Esophagus squamous epithelium (tissue), 5 donors: Measurements from ENCODE around the gene GATA2. TPM values are rescaled to one million over a fixed set of nuclear protein-coding genes. Genes with fewer than 3 reads are reported as not detected.

Experiments
- DNase-seq: peaks from one replicate; lab custom pipeline; 2025; lab: John Stamatoyannopoulos, UW
- H3K27ac ChIP-seq, 4 donors: fragments of 200-600 bp; sonication (generic); one replicate each; pipeline ENCODE4 v1.5.1; 2016 to 2019; ENCODE audit warnings: mild to moderate bottlenecking in 1 of 4
- H3K27me3 ChIP-seq, 4 donors: fragments of 200-600 bp; sonication (generic); 1 replicate in 3 of 4; 2 replicates in 1 of 4; pipeline versions ENCODE4 v1.5.1 to v1.6.0; 2017 to 2021; ENCODE audit warnings: antibody characterized with exemption in 1 of 4
- H3K36me3 ChIP-seq, 3 donors: fragments of 200-600 bp; sonication (generic); one replicate each; pipeline ENCODE4 v1.5.1; 2016 to 2019
- H3K4me1 ChIP-seq, 3 donors: fragments of 200-600 bp; sonication (generic); one replicate each; pipeline ENCODE4 v1.5.1; 2017 to 2019
- H3K4me3 ChIP-seq, 4 donors: fragments of 200-600 bp; sonication (generic); 1 replicate in 3 of 4; 2 replicates in 1 of 4; pipeline ENCODE4 v1.5.1; 2016 to 2019; ENCODE audit warnings: mild to moderate bottlenecking in 2 of 4, moderate library complexity in 1 of 4
- H3K9me3 ChIP-seq, 3 donors: fragments of 200-600 bp; sonication (generic); one replicate each; pipeline ENCODE4 v1.5.1; 2016 to 2019
- CTCF ChIP-seq, 6 experiments: fragments of 450-650 bp in 4 of 6; fragments of 200-600 bp in 2 of 6; sonication (generic) in 2 of 6; IDR thresholded peaks; one replicate each; pipeline ENCODE4 v1.5.1; 2016 to 2019; ENCODE audit warnings: antibody characterized with exemption in 6 of 6, mild to moderate bottlenecking in 4 of 6, moderate library complexity in 4 of 6
- POLR2A ChIP-seq, 4 donors: fragments of 450-650 bp; IDR thresholded peaks; one replicate each; pipeline ENCODE4 v1.6.1; 2017; ENCODE audit warnings: antibody characterized with exemption in 4 of 4, mild to moderate bottlenecking in 4 of 4, moderate library complexity in 3 of 4
- WGBS, 2 donors: methylation state at CpG; one replicate each; pipeline ENCODE4 v1.1.5; 2018; 5-methylcytosine and 5-hydroxymethylcytosine counted together
- intact Hi-C: fragments of 100-400 bp; cut with DNase I; formaldehyde crosslinking; loops from one replicate; pipeline ENCODE4 v1.15.0; 2022
- total RNA-seq, 4 donors: library from RNA; depleted of rRNA; stranded (reverse); fragments of >200 nt; gene quantifications; one replicate each; pipeline ENCODE4 v1.1.0, GENCODE V29; 2016
- donor health status: DM: yes; HTN: yes; CAD: no.

The GATA2 gene
- total RNA-seq, 4 donors from 2014 or later: 1.6 to 12.8 (median 1.9) TPM

DNA sequence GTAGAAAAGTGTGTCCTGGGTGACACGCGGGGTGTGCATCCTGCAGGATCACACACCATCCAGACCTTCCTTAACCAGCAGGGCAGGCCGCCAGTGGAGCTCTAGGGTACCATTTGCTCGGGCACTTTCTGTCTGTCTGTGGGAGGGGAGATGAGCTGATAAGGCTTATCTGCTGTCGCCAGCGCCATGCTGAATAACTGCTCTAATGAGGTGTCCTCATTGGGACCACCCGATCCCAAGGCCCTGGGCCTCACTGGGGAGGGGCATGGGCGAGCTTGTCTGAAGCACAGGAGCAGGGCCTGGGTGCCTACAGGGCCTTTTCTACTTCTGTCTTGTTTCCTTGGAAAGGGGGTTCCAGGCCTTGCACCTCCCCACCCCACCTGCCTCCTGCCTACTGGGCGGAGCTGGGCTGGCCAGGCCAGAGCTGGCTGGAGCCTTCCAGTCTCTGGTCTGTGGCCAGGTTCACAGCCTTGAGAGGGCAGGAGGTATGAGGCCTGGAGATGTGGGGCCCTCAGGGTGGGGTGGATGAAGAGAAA is 2.5 kb upstream of the GATA2 start:
- Histone ChIP-seq H3K4me3 (no peak overlapping the region), H3K4me1 (peaks cover 13 to 59% (median 22%) of the 10 kb centered on the region in 3 donors), H3K9me3 (no peaks in the 10 kb centered on the region), H3K27ac (no peak overlapping the region), H3K27me3 (peaks cover 24 to 100% (median 44%) of the 10 kb centered on the region in 4 donors), H3K36me3 (no peaks in the 10 kb centered on the region)
- intact Hi-C loops: loop anchor here (5.0 to 10.0 kb wide), 2 partner anchors 68 to 401 kb away; no protein-coding TSS in a partner anchor
- DNase-seq: no peak
- TF ChIP-seq POLR2A (IDR thresholded peaks at IDR 0.05): no peak
- TF ChIP-seq CTCF (IDR thresholded peaks at IDR 0.05): no peak
- WGBS, 2 donors: 81 to 90% methylated on average over 3 to 8 of the region's 9 CpGs

GRCh38 chr3:128494367-128494650 is 1.3 kb upstream of the GATA2 start:
- WGBS, 2 donors: 42 to 65% methylated on average over 2 of the region's 2 CpGs
- intact Hi-C loops: loop anchor here (10.0 kb wide), 1 partner anchor 400 kb away; no protein-coding TSS in a partner anchor
- no peak for TF ChIP-seq POLR2A (IDR thresholded peaks at IDR 0.05)
- TF ChIP-seq CTCF (IDR thresholded peaks at IDR 0.05): no peak
- Histone ChIP-seq H3K4me3 (no peak overlapping the region), H3K36me3 (no peaks in the 10 kb centered on the region), H3K4me1 (peaks cover 21 to 71% (median 29%) of the 10 kb centered on the region in 3 donors), H3K27me3 (peaks cover 33 to 100% (median 46%) of the 10 kb centered on the region in 4 donors), H3K9me3 (no peaks in the 10 kb centered on the region), H3K27ac (no peak overlapping the region)
- no peak for DNase-seq

DNA sequence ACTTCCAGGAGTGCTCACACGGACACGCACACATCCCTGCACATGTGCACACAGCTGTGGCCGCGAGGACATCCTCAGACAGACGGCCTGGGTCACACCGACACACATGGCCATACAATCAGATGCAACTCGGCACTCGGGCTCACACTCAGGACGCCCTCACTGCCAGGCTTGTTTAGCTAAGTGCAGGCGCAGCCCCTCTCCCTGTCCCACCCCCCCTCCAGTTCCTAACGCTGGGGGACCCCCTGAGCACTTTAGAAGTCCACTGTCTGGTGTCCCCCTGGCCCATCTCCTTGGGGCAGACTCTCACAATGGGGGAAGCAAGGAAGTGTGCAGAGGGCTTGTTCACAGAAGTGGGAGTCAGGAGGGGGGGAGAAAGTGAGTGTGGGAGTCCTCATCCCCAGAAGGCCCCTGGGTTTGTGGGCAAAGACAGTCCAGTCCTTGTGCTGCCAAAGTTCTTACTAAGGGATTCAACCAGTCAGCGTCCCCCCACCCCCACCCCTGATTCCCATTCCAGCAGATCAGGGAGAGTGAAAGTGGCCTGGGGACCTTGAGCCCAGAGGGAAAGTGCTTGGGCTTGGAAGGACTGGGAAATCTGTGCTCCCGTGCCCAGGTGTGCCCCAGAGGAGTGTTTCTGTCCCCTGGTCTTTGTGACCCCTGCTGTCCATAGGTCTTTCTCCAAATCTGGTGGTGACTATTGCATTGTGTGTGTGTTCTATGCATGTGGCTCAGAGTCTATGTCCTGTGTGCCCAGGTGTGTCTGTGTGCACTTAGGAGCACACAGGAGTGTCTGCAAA is 767 bp upstream of the GATA2 start:
- intact Hi-C loops: loop anchor here (10.0 kb wide), 1 partner anchor 399 kb away; no protein-coding TSS in a partner anchor

GRCh38 chr3:128491941-128492670 is 895 bp downstream of the GATA2 start:
- peaks cover 49 to 100% (median 53%) of the 10 kb centered on the region in 4 donors for H3K27me3 ChIP-seq
- peak overlapping the region in 1 of 4 donors; percentile 21 for H3K27ac ChIP-seq
- no peaks in the 10 kb centered on the region for H3K9me3 ChIP-seq
- peaks cover 39 to 75% (median 42%) of the 10 kb centered on the region in 3 donors for H3K4me1 ChIP-seq
- 16 to 61% methylated on average over 5 to 10 of the region's 70 CpGs for WGBS, 2 donors
- peak overlapping the region in 3 of 4 donors; percentile 35 to 58 (median 42) for H3K4me3 ChIP-seq
- H3K36me3 ChIP-seq: no peaks in the 10 kb centered on the region
- TF ChIP-seq CTCF (IDR thresholded peaks at IDR 0.05) (no peak), POLR2A (IDR thresholded peaks at IDR 0.05) (no peak)
- intact Hi-C loops: loop anchor here (10.0 kb wide), 1 partner anchor 397 kb away; no protein-coding TSS in a partner anchor
- DNase-seq: no peak

More for the DNA sequence above, 767 bp upstream of the GATA2 start:
- Histone ChIP-seq H3K4me1 (peaks cover 27 to 75% (median 35%) of the 10 kb centered on the region in 3 donors), H3K27me3 (peaks cover 36 to 100% (median 47%) of the 10 kb centered on the region in 4 donors), H3K9me3 (no peaks in the 10 kb centered on the region), H3K27ac (no peak overlapping the region), H3K36me3 (no peaks in the 10 kb centered on the region), H3K4me3 (no peak overlapping the region)
- no peak for TF ChIP-seq POLR2A (IDR thresholded peaks at IDR 0.05)
- no peak for DNase-seq
- 10 to 31% methylated on average over 6 to 9 of the region's 13 CpGs for WGBS, 2 donors

DNA sequence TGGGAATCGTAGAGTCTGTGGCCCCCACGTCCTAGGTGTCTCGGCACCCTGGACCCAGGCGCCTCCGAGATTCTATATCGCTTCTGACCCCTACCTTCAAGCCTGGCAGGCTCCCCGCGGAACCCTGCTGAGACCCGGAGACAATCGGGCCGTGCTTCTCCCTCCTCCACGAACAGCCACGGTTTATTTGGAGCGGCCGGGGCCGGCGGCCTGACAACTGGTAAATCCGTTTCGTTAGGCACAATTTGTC is 1.4 kb downstream of the GATA2 start:
- Histone ChIP-seq H3K27ac (peak overlapping the region in 1 of 4 donors; percentile 21), H3K27me3 (peaks cover 45 to 100% (median 57%) of the 10 kb centered on the region in 4 donors), H3K36me3 (no peaks in the 10 kb centered on the region), H3K4me1 (peaks cover 38 to 75% (median 44%) of the 10 kb centered on the region in 3 donors), H3K4me3 (peak overlapping the region in 3 of 4 donors; percentile 35 to 58 (median 42)), H3K9me3 (no peaks in the 10 kb centered on the region)
- intact Hi-C loops: loop anchor here (10.0 kb wide), 1 partner anchor 397 kb away; no protein-coding TSS in a partner anchor
- WGBS, 2 donors: 11 to 59% methylated on average over 7 of the region's 19 CpGs
- no peak for DNase-seq
- no peak for TF ChIP-seq POLR2A (IDR thresholded peaks at IDR 0.05)
- no peak for TF ChIP-seq CTCF (IDR thresholded peaks at IDR 0.05)
